Keratinocyte (primary cell): Measurements from ENCODE around the gene TUSC2.

Experiments
- CTCF ChIP-seq, 3 experiments: IDR thresholded peaks in 1 of 3; conservative IDR thresholded peaks in 1 of 3; optimal IDR thresholded peaks in 1 of 3; 2 replicates in 2 of 3; 3 replicates in 1 of 3; pipeline versions ENCODE3 to v1.5.1; 2011; ENCODE audit warnings: low read length in 3 of 3, mild to moderate bottlenecking in 3 of 3, moderate library complexity in 2 of 3, control low read depth in 1 of 3, inconsistent platforms in 1 of 3; ENCODE audit not compliant: insufficient read depth in 2 of 3; ENCODE audit errors: extremely low read depth in 1 of 3
- EZH2 ChIP-seq: IDR thresholded peaks from one replicate; pipeline ENCODE4 v1.6.1; 2012; ENCODE audit warnings: inconsistent platforms, mild to moderate bottlenecking, low read length, moderate library complexity

GRCh38 chr3:50351323-50351697 lies 23.3 kb upstream of the TUSC2 start:
- TF ChIP-seq EZH2, result no peak
- no peak for TF ChIP-seq CTCF (optimal IDR thresholded peaks at IDR 0.05 in 1 of 3, IDR thresholded peaks at IDR 0.05 in 1 of 3, conservative IDR thresholded peaks at IDR 0.05 in 1 of 3; ENCODE audit: extremely low read depth in 1 of 3, insufficient read depth in 2 of 3, low read length in 3 of 3)
